Activated T-cell treated with anti-CD3 and anti-CD28 coated beads for 48 hours (primary cell): ENCODE results near the gene TANC2.

Experiments
- DNase-seq: peaks from one replicate; pipeline ENCODE4 v3.0.0-alpha.2; 2020; ENCODE audit warnings: low read depth

The TANC2 gene

GRCh38 chr17:62965686-62966425 is at the start of gene TANC2:
Gene TANC2, plus strand, starts transcription at chr17:62966235. Its CDS starts 43,325 bp downstream, at chr17:63009560.
- DNase-seq: peak; percentile 56

DNA sequence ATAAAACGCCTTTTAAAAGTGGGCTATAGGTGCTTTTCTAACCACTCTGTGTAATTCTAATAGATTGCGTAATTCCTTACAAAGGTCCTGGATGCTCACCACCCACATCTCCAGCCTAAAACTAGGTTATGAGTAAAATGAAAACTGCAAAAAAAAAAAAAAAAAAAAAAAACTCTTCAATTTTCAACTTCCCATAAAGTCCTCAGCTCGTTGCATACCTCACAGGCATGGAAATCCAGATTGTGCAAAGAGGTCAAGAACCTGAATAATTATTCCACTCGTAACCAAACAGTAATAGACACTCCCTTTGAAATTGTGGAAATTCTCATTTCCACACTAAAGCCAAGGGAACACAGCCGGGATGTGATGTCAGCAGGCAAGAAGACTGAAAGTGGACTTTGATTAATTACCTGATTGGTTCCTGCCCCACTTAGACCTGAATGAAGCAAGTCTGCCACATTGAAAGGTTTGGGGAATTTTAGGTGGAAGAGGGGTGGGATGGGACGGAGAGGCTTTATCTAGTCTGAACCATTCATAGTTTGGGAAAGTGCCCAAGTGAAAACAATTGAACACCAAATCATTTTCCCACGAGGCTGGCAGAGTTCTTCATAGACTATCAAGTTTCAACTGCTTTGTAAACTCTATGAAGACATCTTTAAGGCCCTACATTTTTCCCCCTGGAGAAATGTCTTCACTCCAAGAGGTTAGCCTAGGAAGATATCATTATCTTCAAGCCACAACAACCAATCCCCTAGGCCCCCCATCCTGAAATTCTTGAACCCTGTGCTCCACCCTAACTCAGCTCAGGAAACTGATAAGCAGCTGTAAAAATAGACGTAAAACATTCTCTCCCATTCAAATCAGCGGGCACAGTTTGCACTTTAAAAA is 49.1 kb upstream of the TANC2 start:
- DNase-seq: no peak

DNA sequence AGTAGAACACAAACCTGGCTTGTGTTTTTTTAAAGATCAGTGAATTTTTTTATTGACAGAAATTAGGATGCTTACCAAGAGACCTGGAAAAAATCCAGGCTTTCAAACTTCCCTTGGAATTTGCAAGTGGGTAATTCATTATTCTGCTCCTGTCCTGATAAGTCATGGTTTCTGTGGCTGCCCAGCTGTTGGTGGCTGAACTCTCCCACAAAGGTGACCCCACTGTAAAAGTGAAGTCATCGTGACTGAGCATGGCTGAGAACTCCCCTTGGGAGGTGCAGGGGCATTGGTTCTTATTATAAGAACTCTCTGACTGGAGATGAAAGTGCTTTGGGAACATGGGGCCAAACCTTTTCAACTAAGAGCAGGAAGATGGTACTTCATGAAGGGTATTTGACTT is 46.6 kb upstream of the TANC2 start:
- DNase-seq: no peak

DNA sequence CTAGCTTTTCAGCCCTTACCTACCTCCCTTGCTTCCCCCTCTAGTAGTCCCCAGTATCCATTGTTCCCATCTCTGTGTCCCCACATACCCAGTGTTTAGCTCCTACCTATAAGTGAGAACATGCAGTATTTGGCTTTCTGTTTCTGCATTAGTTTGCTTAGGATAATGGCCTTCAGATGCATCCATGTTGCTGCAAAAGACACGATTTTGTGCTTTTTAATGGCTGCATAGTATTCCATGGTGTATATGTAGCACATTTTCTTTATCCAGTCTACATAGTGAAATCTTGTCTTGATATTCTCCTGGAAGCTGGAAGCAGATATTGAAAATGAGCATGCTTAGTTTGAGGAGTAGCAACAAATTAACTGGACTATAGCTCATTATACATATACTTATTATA is 45.7 kb upstream of the TANC2 start:
- DNase-seq: no peak

GRCh38 chr17:62921817-62922216 is 44.2 kb upstream of the TANC2 start:
- DNase-seq: no peak

GRCh38 chr17:62923258-62924150 is 42.5 kb upstream of the TANC2 start:
- no peak for DNase-seq

DNA sequence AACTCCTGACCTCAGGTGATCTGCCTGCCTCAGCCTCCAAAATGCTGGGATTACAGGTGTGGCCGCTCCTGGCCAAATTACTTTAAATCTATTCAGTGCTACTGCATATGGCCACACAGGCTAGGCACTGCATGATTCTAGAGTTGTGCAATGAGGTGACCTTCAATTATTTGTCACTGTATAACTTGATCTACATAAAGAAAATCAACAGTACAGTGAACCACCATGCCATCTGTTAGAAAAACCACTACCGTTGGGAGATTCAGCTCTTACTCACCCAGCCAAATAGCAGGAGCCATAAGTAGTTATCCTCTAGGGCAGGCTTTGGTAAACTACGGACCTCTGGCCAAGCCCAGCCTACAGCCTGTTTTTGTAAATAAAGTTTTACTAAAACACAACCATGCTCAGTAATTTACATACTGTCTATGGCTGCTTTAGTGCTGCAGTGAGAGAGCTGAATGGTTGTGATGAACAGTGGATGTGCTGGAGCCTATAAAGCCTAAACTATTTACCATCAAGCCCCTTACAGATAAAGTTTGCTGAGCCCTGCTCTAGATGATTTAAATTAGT is 40.7 kb upstream of the TANC2 start:
- no peak for DNase-seq

GRCh38 chr17:62927083-62927482 is 39.0 kb upstream of the TANC2 start:
- no peak for DNase-seq

GRCh38 chr17:62929320-62929719 is 36.7 kb upstream of the TANC2 start:
- DNase-seq: no peak

GRCh38 chr17:62931101-62931500 is 34.9 kb upstream of the TANC2 start:
- no peak for DNase-seq

GRCh38 chr17:62933501-62934385 is 32.3 kb upstream of the TANC2 start:
- DNase-seq: no peak

GRCh38 chr17:62935098-62935497 is 30.9 kb upstream of the TANC2 start:
- no peak for DNase-seq

DNA sequence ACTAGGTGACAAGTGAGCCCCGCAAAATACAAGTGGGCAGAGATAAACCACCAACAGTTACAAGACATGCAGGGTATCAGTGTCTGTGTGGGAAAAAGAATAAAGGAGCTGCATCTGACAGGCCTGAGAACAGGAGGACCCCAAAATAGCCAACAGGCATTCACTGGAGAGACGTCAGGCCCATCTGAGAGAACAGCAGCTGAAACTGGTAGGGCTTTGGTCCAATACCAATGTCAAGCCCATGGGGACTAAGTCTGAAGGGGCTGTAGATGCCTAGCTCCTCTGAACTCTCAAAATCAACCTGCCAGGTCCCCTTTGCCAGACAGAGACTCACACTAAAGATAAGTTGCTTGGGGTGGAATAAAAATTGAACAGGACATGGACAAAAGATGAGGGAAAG is 30.5 kb upstream of the TANC2 start:
- no peak for DNase-seq

- no peak for DNase-seq
Observed at GRCh38 chr17:62937606-62938005, 28.4 kb upstream of the TANC2 start.

GRCh38 chr17:62941358-62941991 is 24.6 kb upstream of the TANC2 start:
- no peak for DNase-seq

GRCh38 chr17:62948370-62948769 is 17.7 kb upstream of the TANC2 start:
- DNase-seq: no peak

- DNase-seq: no peak
Observed at GRCh38 chr17:62949036-62949435, 17.0 kb upstream of the TANC2 start.

DNA sequence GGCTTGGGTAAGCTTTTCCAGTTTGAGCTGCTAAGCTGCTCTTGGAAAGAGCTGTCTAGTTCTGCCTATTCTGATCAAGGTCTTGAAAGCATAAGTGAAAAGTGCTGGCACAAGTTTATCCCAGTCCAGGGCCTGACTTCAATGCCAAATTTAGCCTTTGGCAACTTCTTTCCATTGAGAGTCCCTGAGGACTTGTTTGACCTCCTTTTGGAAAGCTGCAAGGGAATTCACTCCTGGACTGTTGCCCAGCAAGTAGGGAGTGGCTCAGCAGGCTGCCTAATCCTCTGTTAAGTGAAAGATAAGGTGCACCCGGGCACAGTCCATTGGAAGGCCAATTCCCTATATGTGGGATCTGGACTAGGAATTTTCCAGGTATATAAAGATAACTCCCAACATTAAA is 16.0 kb upstream of the TANC2 start:
- no peak for DNase-seq

- no peak for DNase-seq
Observed at GRCh38 chr17:62955841-62956352, 10.1 kb upstream of the TANC2 start.

DNA sequence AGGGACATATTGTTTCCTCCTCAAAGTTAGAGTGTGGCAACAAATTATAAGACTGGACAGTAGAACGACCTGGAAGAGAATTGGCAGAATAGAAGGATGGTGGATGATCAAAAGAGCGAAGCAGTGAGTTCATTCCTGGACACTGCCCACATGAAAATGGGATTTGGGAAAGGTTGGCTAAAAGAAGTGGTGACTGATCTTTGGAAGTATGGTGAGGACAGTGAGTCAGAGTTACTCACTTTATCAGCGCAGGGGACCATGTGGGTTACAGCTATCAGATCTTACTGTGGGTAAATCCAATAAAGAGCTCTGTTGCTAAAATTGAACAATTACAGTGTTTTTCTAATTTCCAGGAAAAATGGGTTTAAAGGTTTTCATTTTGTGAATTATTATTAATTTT is 2.7 kb upstream of the TANC2 start:
- no peak for DNase-seq
